Neutrophil (primary cell): ENCODE measurements around the gene GJD2.

Experiments used
- H3K27ac ChIP-seq: fragments of 200-600 bp; sonication (generic); 2 replicates; pipeline ENCODE4 v1.5.1; 2016; ENCODE audit warnings: mild to moderate bottlenecking, moderate library complexity
- H3K27me3 ChIP-seq: fragments of 200-600 bp; sonication (generic); 2 replicates; pipeline ENCODE4 v1.6.0; 2016; ENCODE audit warnings: mild to moderate bottlenecking
- H3K36me3 ChIP-seq: fragments of 200-600 bp; sonication (generic); 2 replicates; pipeline ENCODE4 v1.5.1; 2017
- H3K4me1 ChIP-seq, 2 experiments: fragments of 200-600 bp in 1 of 2; sonication (generic) in 1 of 2; 1 replicate in 1 of 2; 2 replicates in 1 of 2; pipeline versions ENCODE4 v1.5.1 to v1.6.1; 2013 to 2016; ENCODE audit warnings: low read depth in 1 of 2, low read length in 1 of 2, mild to moderate bottlenecking in 1 of 2, moderate library complexity in 1 of 2; ENCODE audit not compliant: control insufficient read depth in 1 of 2, insufficient read depth in 1 of 2
- H3K4me3 ChIP-seq, 2 experiments: fragments of 200-600 bp in 1 of 2; sonication (generic) in 1 of 2; 1 replicate in 1 of 2; 2 replicates in 1 of 2; pipeline ENCODE4 v1.5.1; 2013 to 2016; ENCODE audit warnings: low read depth in 1 of 2, low read length in 1 of 2, mild to moderate bottlenecking in 1 of 2, moderate library complexity in 1 of 2
- H3K9me3 ChIP-seq: fragments of 200-600 bp; sonication (generic); 2 replicates; pipeline ENCODE4 v1.5.1; 2016
- CTCF ChIP-seq: fragments of 200-600 bp; sonication (generic); IDR thresholded peaks from 2 replicates; pipeline ENCODE4 v1.5.1; 2016; ENCODE audit warnings: antibody characterized with exemption

GJD2 gene

GRCh38 chr15:34796847-34797435 lies 42.1 kb upstream of the GJD2 start:
- no peak overlapping the region for H3K27ac ChIP-seq
- no peaks in the 10 kb centered on the region for H3K9me3 ChIP-seq
- H3K27me3 ChIP-seq: peaks cover 88% of the 10 kb centered on the region
- H3K36me3 ChIP-seq: no peaks in the 10 kb centered on the region
- TF ChIP-seq CTCF: no peak
- no peak overlapping the region for H3K4me3 ChIP-seq
- H3K4me1 ChIP-seq: no peaks in the 10 kb centered on the region

DNA sequence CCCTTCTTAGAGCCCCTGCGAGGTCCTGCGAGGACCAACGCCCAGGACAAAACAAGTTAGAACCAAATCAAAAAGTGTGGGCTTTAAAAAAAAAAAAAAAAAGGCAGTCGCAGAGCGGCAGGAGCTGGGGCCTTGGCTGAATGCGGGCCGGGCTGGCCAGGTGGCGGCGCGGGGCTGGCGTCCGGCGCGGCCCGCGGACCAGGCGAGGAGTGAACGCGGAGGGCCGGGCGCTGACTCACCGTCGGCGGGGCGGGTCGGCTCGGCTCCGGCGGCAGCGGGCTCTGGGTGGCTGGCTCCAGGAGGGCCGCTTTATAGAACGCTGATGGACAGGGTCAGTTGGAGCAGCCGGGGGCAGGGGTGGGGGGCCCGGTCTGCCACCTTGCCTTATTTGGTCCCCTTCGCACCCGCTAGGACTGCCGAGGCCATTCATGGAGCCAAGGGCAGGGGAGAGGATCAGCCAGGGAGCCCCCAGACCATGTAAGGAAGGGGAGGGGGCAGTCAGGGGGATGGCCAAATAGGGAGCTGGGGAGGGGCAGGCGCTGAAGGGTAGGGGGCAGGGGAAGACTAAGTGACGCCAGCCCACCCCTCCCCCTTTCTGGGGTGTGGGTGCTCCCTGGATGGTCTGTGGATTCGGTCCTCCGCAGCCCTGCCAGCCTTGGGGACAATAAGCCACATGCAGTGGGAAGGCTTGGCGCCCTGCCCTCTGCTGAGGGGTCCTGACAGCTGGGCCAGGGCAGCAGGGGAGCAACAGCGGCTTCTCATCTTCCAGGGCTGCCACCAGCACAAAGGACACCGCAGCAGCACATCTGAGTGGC lies 40.7 kb upstream of the GJD2 start, which contains the start of gene ACTC1:
Gene ACTC1, minus strand, starts transcription at position 283 of the 815 bp plus-strand sequence. CDS start 741 bp downstream, outside the sequence.
- Histone ChIP-seq H3K4me1 (no peaks in the 10 kb centered on the region), H3K4me3 (no peak within 1 kb of the TSS), H3K36me3 (no peaks in the 10 kb centered on the region), H3K9me3 (no peaks in the 10 kb centered on the region), H3K27ac (no peak within 1 kb of the TSS), H3K27me3 (peaks cover 95% of the 10 kb centered on the region)
- no peak for TF ChIP-seq CTCF

DNA sequence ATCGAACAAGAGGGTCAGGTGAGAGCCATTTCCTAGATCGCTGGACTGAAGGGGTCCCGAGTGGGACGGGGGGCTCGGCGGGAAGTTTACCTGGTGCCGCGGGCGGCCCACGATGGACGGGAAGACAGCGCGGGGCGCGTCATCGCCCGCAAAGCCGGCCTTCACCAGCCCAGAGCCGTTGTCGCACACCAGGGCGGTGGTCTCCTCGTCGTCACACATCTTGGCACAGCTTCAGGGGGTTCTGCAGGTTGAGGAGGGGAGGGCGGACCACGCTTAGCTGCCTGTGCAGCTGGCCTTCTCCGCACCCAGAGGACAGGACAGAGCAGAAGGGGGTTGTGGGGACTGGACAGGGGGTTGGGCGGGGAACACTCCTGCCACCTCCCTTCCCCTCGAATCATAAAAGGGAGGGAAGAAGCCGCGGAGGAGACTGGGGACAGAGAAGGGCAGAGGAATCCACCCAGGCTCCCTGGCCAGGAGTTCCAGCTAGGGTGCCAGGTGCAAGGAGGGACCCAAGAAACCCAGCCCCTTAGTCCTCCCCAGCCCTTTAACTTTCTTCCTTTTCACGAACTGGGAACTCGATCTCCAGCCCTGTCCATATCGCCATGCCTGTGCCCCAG lies 39.9 kb upstream of the GJD2 start:
- H3K27ac ChIP-seq: no peak overlapping the region
- no peaks in the 10 kb centered on the region for H3K4me1 ChIP-seq
- H3K4me3 ChIP-seq: no peak overlapping the region
- no peaks in the 10 kb centered on the region for H3K9me3 ChIP-seq
- peaks cover 95% of the 10 kb centered on the region for H3K27me3 ChIP-seq
- no peaks in the 10 kb centered on the region for H3K36me3 ChIP-seq
- TF ChIP-seq CTCF: no peak

DNA sequence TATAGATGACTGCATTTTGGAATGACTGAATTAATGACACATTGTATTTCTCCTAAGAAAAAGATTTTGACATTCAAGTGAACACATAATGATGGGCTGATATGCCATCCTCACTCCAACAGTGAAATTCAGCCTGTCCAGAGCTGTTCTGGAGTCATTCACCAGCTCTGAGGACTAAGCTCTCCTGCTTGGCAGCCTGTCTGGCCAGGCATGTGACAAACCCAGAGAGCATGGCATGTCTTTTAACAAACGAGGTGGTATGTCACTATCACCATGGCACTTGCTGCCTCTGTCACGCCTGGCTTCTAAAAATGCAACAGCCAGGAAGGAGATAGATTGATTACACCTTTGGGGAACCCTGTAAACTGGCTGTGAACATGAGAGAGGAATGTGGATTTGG lies 39.1 kb upstream of the GJD2 start:
- Histone ChIP-seq H3K4me3 (no peak overlapping the region), H3K9me3 (no peaks in the 10 kb centered on the region), H3K27ac (no peak overlapping the region), H3K36me3 (no peaks in the 10 kb centered on the region), H3K27me3 (peaks cover 95% of the 10 kb centered on the region), H3K4me1 (no peaks in the 10 kb centered on the region)
- no peak for TF ChIP-seq CTCF

DNA sequence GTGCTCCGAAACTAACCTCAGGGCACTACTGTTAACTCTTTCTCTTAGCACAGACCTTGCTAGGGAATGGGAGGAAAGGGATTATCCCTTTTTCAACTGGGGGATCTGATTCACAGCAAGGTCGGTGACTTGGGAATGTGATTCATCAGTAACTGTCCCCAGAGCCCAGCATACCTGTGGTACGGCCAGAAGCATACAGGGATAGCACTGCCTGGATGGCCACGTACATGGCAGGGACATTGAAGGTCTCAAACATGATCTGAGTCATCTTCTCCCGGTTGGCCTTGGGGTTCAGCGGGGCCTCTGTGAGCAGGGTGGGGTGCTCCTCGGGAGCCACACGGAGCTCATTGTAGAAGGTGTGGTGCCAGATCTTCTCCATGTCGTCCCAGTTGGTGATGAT lies 38.3 kb upstream of the GJD2 start:
- Histone ChIP-seq H3K4me1 (no peaks in the 10 kb centered on the region), H3K9me3 (no peaks in the 10 kb centered on the region), H3K4me3 (no peak overlapping the region), H3K27ac (no peak overlapping the region), H3K27me3 (peaks cover 95% of the 10 kb centered on the region), H3K36me3 (no peaks in the 10 kb centered on the region)
- no peak for TF ChIP-seq CTCF
